Measurements from ENCODE around the gene CGGBP1. TPM values are rescaled to one million over a fixed set of nuclear protein-coding genes. Genes with fewer than 3 reads are reported as not detected.
"Not testable (repeated sequence)": the region's sequence is repeated elsewhere in the genome, so short reads cannot be mapped to it uniquely, and the experiment has no call there.

Gene CGGBP1
- total RNA-seq, 5 donors from 2014 or later (not counting 1 experiment from before 2014, with no cell fraction given) = 95.7 to 131 (median 112) TPM

- H3K4me1 Mint-ChIP-seq = peaks cover 9 to 13% (median 9%) of the 10 kb centered on the region in 3 donors
- ChIA-PET CTCF (no interaction called here), POLR2A (no interaction called here)
- no peak overlapping the region for H3K4me3 Mint-ChIP-seq
- Histone ChIP-seq H3K36me3 (ENCODE audit: control insufficient read depth in 2 of 2, extremely low read depth in 1 of 2, insufficient read depth in 1 of 2, low read length in 1 of 2) (no peaks in the 10 kb centered on the region), H3K4me1 (ENCODE audit: control insufficient read depth in 1 of 2, extremely low read depth in 1 of 2, insufficient read depth in 2 of 2, low read length in 2 of 2) (peaks cover 3 to 8% of the 10 kb centered on the region in 2 experiments), H3K9me3 (no peaks in the 10 kb centered on the region), H3K27ac (ENCODE audit: low read length) (no peak overlapping the region), H3K27me3 (replicated peaks in 1 of 2; ENCODE audit: control insufficient read depth in 2 of 2, extremely low read depth in 1 of 2, insufficient read depth in 2 of 2, low read length in 1 of 2) (no peaks in the 10 kb centered on the region), H3K4me3 (ENCODE audit: control insufficient read depth in 1 of 2, extremely low read depth in 1 of 2, low read length in 1 of 2) (no peak overlapping the region)
- H3K27ac Mint-ChIP-seq = no peak overlapping the region
- no CpG with 5 or more reads among the region's 2 CpGs for WGBS (ENCODE audit: insufficient coverage)
- DNase-seq (peak in 2 of 35 experiments; percentile 3 to 57), ATAC-seq (replicated peaks in 1 of 4) (peak in 2 of 4 experiments; percentile 74 to 78)
- peaks cover 3% of the 10 kb centered on the region in 2 donors for H3K27me3 Mint-ChIP-seq
- no peaks in the 10 kb centered on the region for H3K9me3 Mint-ChIP-seq
- no peaks in the 10 kb centered on the region for H3K36me3 Mint-ChIP-seq
These were observed 39.8 kb downstream of the CGGBP1 start for GRCh38 chr3:88019024-88019423.

GRCh38 chr3:88015656-88016055, 43.1 kb downstream of the CGGBP1 start:
- H3K4me3 Mint-ChIP-seq; POLR2A ChIA-PET; H3K9me3 Mint-ChIP-seq; H3K4me3 ChIP-seq (ENCODE audit: control insufficient read depth in 1 of 2, extremely low read depth in 1 of 2, low read length in 1 of 2); H3K36me3 ChIP-seq (ENCODE audit: control insufficient read depth in 2 of 2, extremely low read depth in 1 of 2, insufficient read depth in 1 of 2, low read length in 1 of 2); H3K4me1 ChIP-seq (ENCODE audit: control insufficient read depth in 1 of 2, extremely low read depth in 1 of 2, insufficient read depth in 2 of 2, low read length in 2 of 2); H3K27ac ChIP-seq (ENCODE audit: low read length); H3K9me3 ChIP-seq; H3K36me3 Mint-ChIP-seq; ATAC-seq (replicated peaks in 1 of 4); DNase-seq; CTCF ChIA-PET; H3K27ac Mint-ChIP-seq; H3K27me3 ChIP-seq (replicated peaks in 1 of 2; ENCODE audit: control insufficient read depth in 2 of 2, extremely low read depth in 1 of 2, insufficient read depth in 2 of 2, low read length in 1 of 2); H3K27me3 Mint-ChIP-seq: not testable (repeated sequence)
- 92% methylated on average over 24 of the region's 35 CpGs for WGBS (ENCODE audit: insufficient coverage)
- peaks cover 9 to 11% (median 9%) of the 10 kb centered on the region in 3 donors for H3K4me1 Mint-ChIP-seq

GRCh38 chr3:88013592-88013991, 45.2 kb downstream of the CGGBP1 start:
- H3K27ac Mint-ChIP-seq = no peak overlapping the region
- no peaks in the 10 kb centered on the region for H3K36me3 Mint-ChIP-seq
- H3K27me3 Mint-ChIP-seq = peaks cover 3% of the 10 kb centered on the region in 2 donors
- Histone ChIP-seq H3K27ac (ENCODE audit: low read length) (no peak overlapping the region), H3K4me3 (ENCODE audit: control insufficient read depth in 1 of 2, extremely low read depth in 1 of 2, low read length in 1 of 2) (no peak overlapping the region), H3K9me3 (no peaks in the 10 kb centered on the region), H3K4me1 (ENCODE audit: control insufficient read depth in 1 of 2, extremely low read depth in 1 of 2, insufficient read depth in 2 of 2, low read length in 2 of 2) (peaks cover 0 to 4% of the 10 kb centered on the region in 2 experiments), H3K27me3 (replicated peaks in 1 of 2; ENCODE audit: control insufficient read depth in 2 of 2, extremely low read depth in 1 of 2, insufficient read depth in 2 of 2, low read length in 1 of 2) (no peaks in the 10 kb centered on the region), H3K36me3 (ENCODE audit: control insufficient read depth in 2 of 2, extremely low read depth in 1 of 2, insufficient read depth in 1 of 2, low read length in 1 of 2) (no peaks in the 10 kb centered on the region)
- POLR2A ChIA-PET = no interaction called here
- H3K9me3 Mint-ChIP-seq = no peaks in the 10 kb centered on the region
- CTCF ChIA-PET = interaction anchor here in 1 of 2 donors (1.1 kb wide), 2 partner anchors 9 to 167 kb away, joined by 3 to 4 read pairs; no protein-coding TSS in a partner anchor
- H3K4me3 Mint-ChIP-seq = no peak overlapping the region
- ATAC-seq (replicated peaks in 1 of 4) (no peak), DNase-seq (no peak)
- peaks cover 6 to 8% (median 7%) of the 10 kb centered on the region in 3 donors for H3K4me1 Mint-ChIP-seq
- 75% methylated on average over 1 of the region's 2 CpGs for WGBS (ENCODE audit: insufficient coverage)

- Histone ChIP-seq H3K27me3 (replicated peaks in 1 of 2; ENCODE audit: control insufficient read depth in 2 of 2, extremely low read depth in 1 of 2, insufficient read depth in 2 of 2, low read length in 1 of 2) (no peaks in the 10 kb centered on the region), H3K27ac (ENCODE audit: low read length) (no peak overlapping the region), H3K36me3 (ENCODE audit: control insufficient read depth in 2 of 2, extremely low read depth in 1 of 2, insufficient read depth in 1 of 2, low read length in 1 of 2) (no peaks in the 10 kb centered on the region), H3K9me3 (no peaks in the 10 kb centered on the region), H3K4me1 (ENCODE audit: control insufficient read depth in 1 of 2, extremely low read depth in 1 of 2, insufficient read depth in 2 of 2, low read length in 2 of 2) (no peaks in the 10 kb centered on the region), H3K4me3 (ENCODE audit: control insufficient read depth in 1 of 2, extremely low read depth in 1 of 2, low read length in 1 of 2) (no peak overlapping the region)
- Mint-ChIP-seq H3K27me3 (no peaks in the 10 kb centered on the region), H3K4me3 (no peak overlapping the region), H3K4me1 (no peaks in the 10 kb centered on the region), H3K9me3 (no peaks in the 10 kb centered on the region), H3K36me3 (no peaks in the 10 kb centered on the region), H3K27ac (no peak overlapping the region)
- ChIA-PET CTCF (interaction anchor here (0.5 to 1.4 kb wide), 3 partner anchors 9 to 732 kb away, joined by 3 to 6 read pairs (median 5); no protein-coding TSS in a partner anchor), POLR2A (no interaction called here)
- no peak for DNase-seq
- 89% methylated on average over 4 of the region's 5 CpGs for WGBS (ENCODE audit: insufficient coverage)
- no peak for ATAC-seq (replicated peaks in 1 of 4)
These were observed 48.0 kb downstream of the CGGBP1 start for GRCh38 chr3:88010810-88011209.

- DNase-seq (no peak), ATAC-seq (replicated peaks in 1 of 4) (no peak)
- 60% methylated on average over 1 of the region's 2 CpGs for WGBS (ENCODE audit: insufficient coverage)
- Histone ChIP-seq H3K4me1 (ENCODE audit: control insufficient read depth in 1 of 2, extremely low read depth in 1 of 2, insufficient read depth in 2 of 2, low read length in 2 of 2) (no peaks in the 10 kb centered on the region), H3K9me3 (no peaks in the 10 kb centered on the region), H3K27ac (ENCODE audit: low read length) (no peak overlapping the region), H3K27me3 (replicated peaks in 1 of 2; ENCODE audit: control insufficient read depth in 2 of 2, extremely low read depth in 1 of 2, insufficient read depth in 2 of 2, low read length in 1 of 2) (no peaks in the 10 kb centered on the region), H3K4me3 (ENCODE audit: control insufficient read depth in 1 of 2, extremely low read depth in 1 of 2, low read length in 1 of 2) (no peak overlapping the region), H3K36me3 (ENCODE audit: control insufficient read depth in 2 of 2, extremely low read depth in 1 of 2, insufficient read depth in 1 of 2, low read length in 1 of 2) (no peaks in the 10 kb centered on the region)
- Mint-ChIP-seq H3K4me3 (no peak overlapping the region), H3K27ac (no peak overlapping the region), H3K36me3 (no peaks in the 10 kb centered on the region), H3K4me1 (peaks cover 5 to 6% (median 6%) of the 10 kb centered on the region in 3 donors), H3K27me3 (no peaks in the 10 kb centered on the region), H3K9me3 (no peaks in the 10 kb centered on the region)
- CTCF ChIA-PET = interaction anchor here (0.6 to 1.0 kb wide), 4 partner anchors 13 to 686 kb away, joined by 3 read pairs; no protein-coding TSS in a partner anchor
- POLR2A ChIA-PET = no interaction called here
These were observed 49.7 kb downstream of the CGGBP1 start for GRCh38 chr3:88009066-88009465.

GRCh38 chr3:88005066-88005465, 53.7 kb downstream of the CGGBP1 start:
- H3K4me1 Mint-ChIP-seq = peaks cover 6 to 14% (median 11%) of the 10 kb centered on the region in 3 donors
- WGBS (ENCODE audit: insufficient coverage) = no CpG with 5 or more reads among the region's 2 CpGs

More at GRCh38 chr3:88005066-88005465, 53.7 kb downstream of the CGGBP1 start:
- ChIA-PET POLR2A (interaction anchor here (0.6 kb wide), 2 partner anchors 101 to 712 kb away, joined by 3 to 4 read pairs; no protein-coding TSS in a partner anchor), CTCF (interaction anchor here (0.6 to 2.2 kb wide), 25 partner anchors 9 to 833 kb away, joined by 3 to 34 read pairs (median 4); partner anchors contain the start of gene CGGBP1 (in 1 of the 2))
- H3K36me3 ChIP-seq (ENCODE audit: control insufficient read depth in 2 of 2, extremely low read depth in 1 of 2, insufficient read depth in 1 of 2, low read length in 1 of 2) = no peaks in the 10 kb centered on the region
- Mint-ChIP-seq H3K9me3 (no peaks in the 10 kb centered on the region), H3K4me3 (no peak overlapping the region), H3K27me3 (peaks cover 0 to 5% of the 10 kb centered on the region in 2 donors), H3K36me3 (no peaks in the 10 kb centered on the region), H3K27ac (no peak overlapping the region)
- H3K27me3 ChIP-seq (replicated peaks in 1 of 2; ENCODE audit: control insufficient read depth in 2 of 2, extremely low read depth in 1 of 2, insufficient read depth in 2 of 2, low read length in 1 of 2) = no peaks in the 10 kb centered on the region
- H3K4me1 ChIP-seq (ENCODE audit: control insufficient read depth in 1 of 2, extremely low read depth in 1 of 2, insufficient read depth in 2 of 2, low read length in 2 of 2) = no peaks in the 10 kb centered on the region
- ATAC-seq (replicated peaks in 1 of 4) (peak; percentile 45 to 70 (median 66)), DNase-seq (peak in 1 of 35 experiments; percentile 56)
- no peak overlapping the region for H3K4me3 ChIP-seq (ENCODE audit: control insufficient read depth in 1 of 2, extremely low read depth in 1 of 2, low read length in 1 of 2)
- no peak overlapping the region for H3K27ac ChIP-seq (ENCODE audit: low read length)
- no peaks in the 10 kb centered on the region for H3K9me3 ChIP-seq

All from T-cell (primary cell).